Stimulated activated CD8-positive, alpha-beta memory T cell treated with anti-CD3 and anti-CD28 coated beads, Interleukin-4, amount 100 ng/mL, for 24 hours (primary cell): ENCODE measurements around the gene SMARCA5.
"Not testable (repeated sequence)": the region's sequence is repeated elsewhere in the genome, so short reads cannot be mapped to it uniquely, and the experiment has no call there.

ENCODE experiments used
- DNase-seq: peaks from one replicate; pipeline ENCODE4 v3.0.0-alpha.2; 2020; ENCODE audit warnings: low read depth

SMARCA5 gene, protein sequence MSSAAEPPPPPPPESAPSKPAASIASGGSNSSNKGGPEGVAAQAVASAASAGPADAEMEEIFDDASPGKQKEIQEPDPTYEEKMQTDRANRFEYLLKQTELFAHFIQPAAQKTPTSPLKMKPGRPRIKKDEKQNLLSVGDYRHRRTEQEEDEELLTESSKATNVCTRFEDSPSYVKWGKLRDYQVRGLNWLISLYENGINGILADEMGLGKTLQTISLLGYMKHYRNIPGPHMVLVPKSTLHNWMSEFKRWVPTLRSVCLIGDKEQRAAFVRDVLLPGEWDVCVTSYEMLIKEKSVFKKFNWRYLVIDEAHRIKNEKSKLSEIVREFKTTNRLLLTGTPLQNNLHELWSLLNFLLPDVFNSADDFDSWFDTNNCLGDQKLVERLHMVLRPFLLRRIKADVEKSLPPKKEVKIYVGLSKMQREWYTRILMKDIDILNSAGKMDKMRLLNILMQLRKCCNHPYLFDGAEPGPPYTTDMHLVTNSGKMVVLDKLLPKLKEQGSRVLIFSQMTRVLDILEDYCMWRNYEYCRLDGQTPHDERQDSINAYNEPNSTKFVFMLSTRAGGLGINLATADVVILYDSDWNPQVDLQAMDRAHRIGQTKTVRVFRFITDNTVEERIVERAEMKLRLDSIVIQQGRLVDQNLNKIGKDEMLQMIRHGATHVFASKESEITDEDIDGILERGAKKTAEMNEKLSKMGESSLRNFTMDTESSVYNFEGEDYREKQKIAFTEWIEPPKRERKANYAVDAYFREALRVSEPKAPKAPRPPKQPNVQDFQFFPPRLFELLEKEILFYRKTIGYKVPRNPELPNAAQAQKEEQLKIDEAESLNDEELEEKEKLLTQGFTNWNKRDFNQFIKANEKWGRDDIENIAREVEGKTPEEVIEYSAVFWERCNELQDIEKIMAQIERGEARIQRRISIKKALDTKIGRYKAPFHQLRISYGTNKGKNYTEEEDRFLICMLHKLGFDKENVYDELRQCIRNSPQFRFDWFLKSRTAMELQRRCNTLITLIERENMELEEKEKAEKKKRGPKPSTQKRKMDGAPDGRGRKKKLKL

DNA sequence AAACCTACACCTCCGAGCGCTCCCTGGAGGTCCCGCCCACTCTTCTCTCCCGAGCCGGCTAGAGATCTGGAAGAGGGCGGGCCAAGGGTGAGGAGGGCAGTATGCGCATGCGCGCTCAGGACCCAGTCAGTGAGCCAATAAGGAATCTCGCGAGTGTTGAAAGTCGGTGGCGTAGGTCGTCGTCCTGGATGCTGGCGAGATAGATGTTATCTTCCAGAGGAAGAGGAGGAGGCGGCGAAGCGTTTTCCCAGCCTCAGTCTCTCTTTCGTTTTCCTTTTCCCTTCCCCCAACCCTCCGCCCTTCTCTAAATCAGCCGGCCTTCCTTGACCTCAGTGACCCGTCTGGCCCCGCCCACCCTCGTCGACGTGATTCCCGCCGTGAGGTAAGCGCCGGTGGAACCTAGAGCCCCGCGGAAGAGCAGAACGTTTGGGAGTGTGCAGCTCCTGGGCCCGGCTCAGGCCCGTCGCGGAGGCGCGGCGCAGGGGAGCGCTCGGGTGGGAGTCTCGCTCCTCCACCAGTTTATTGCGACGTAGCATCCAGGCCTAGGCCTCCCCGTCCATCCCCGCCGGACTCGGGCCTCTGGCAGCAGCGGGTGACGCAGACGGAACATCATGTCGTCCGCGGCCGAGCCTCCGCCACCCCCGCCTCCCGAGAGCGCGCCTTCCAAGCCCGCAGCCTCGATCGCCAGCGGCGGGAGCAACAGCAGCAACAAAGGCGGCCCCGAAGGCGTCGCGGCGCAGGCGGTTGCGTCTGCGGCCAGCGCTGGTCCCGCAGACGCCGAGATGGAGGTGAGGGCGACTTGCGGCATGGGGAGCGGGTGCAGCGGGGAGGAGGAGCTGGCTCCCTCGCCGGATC lies at the start of gene SMARCA5:
Gene SMARCA5, plus strand, starts transcription at position 389 of the 855 bp plus-strand sequence. Its CDS starts 223 bp downstream, at position 612.
- peak; percentile 90 for DNase-seq

DNA sequence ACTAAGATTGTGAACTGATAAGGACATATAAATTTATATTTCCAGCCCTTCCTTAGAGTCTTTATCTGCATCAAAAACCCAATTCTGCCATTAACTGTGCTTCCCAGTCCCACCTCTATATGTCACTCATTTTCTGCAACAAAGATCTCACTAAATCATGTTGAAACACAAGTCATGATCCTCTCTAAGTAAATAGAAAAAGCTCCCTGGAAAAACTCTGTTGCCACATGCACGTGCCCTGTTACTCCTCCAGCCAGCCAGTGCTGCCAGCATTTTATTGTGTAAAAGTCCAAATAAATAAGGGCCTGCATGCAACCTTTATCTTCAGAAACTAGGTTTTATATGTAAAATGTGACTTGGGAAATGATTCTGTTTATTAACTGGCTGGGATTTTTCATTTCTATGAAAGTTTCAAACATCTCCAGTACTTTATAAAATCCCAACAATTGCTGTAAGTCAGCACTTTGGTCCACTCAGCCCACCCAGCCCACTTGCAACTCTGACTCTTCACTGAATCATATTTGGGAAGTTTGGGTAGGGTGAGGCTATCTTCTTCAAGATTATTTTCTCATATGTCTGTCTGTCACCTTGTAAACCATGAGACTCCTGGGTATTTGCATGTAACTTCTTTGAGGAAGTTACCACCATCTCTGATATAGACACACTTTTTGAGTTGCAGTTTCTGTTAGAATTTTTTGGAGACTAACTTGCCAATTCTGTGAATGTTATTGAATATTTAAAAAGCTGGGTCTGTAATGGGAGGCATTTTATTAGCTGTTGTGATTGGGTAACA lies 40.0 kb upstream of the SMARCA5 start:
- DNase-seq: no peak

DNA sequence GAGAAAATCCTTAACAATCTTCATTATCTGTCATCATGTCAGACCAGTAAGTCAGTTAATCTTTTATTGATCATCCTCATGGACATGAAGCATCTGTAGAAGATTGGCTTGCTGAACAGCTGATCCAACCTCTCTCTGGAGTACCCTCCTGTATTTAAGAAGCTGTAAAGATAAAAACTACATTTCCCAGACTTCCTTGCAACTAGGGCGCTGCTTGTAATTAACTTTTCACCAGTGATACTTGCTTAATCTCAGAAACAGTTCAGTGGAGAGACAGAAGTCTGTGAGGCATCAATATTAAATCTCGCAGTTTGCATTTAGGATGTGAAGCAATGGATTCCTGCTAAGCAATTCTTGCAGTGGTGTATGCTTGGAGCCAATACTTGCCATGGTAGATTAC lies 36.0 kb upstream of the SMARCA5 start:
- DNase-seq: no peak

DNA sequence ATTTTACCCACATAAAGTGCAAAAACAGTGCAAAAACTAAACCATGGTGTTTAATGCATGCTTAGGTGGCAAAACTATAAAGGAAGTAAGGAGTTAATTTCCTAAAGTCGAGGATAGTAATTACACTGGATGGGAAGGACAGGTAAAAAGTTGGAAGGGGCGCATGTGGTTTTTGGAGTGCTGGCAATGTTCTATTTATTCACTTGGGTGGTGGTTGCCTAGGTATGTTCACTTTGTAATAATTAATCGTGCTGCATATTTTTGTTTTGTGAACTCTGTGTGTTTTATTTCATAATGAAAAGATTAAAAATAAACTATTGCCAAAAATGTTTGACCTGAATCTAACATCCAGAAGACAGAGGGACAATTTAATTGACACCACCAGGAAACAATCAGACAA lies 32.1 kb upstream of the SMARCA5 start:
- no peak for DNase-seq

DNA sequence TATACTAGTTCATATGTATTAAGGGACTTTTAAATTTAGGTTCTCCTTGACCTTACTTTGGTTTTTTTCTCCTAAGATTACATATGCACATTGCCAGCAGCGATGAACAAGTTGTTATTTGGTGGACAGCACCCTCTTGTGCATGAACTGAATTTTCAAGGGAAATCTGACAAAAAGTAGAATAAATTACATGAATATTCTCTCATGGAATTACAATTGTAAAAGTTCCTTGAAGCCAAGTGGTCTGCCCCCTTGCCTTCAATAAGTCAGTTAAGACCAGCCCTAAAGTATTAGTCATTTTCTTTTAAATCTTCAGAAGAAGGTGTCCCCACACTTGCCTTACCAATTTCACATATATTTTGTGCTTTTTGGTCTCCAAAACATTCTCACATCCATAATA lies 30.7 kb upstream of the SMARCA5 start:
- DNase-seq: no peak

DNA sequence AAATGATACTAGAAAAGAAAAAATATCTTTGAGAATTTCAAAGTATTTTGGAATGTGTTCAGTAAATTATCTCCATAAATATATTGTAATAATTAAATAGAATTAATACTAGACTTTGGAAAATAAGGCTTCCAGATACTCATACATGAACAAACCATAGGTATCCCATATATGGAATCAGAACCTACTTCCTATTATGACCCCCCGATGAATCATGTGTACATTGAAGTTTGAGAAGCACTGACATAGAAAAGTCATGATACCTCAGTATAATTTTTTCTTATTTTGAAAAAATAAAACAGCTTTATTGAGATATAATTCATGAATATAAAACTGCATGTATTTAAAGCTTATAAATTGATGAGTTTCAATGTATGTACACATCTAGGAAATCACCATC lies 27.2 kb upstream of the SMARCA5 start:
- no peak for DNase-seq

DNA sequence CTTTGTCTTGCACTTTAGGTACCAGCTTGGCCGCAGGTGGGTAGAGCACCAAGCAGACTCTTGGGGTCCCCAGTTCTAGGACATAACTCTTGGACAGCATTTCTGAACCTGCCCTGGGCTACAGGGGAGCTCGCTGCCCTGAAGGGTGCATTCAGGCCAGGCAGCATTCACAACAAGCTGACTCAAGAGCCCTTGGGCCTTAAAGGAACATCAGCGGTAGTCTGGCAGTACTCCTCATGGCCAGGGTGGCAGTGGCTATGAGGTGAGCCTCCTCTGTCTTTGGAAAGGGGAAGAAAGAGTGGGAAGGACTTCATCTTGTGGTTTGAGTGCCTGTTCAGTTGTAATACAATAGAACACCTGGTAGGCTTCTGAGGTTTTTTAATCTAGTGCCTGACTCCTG lies 24.8 kb upstream of the SMARCA5 start:
- no peak for DNase-seq

DNA sequence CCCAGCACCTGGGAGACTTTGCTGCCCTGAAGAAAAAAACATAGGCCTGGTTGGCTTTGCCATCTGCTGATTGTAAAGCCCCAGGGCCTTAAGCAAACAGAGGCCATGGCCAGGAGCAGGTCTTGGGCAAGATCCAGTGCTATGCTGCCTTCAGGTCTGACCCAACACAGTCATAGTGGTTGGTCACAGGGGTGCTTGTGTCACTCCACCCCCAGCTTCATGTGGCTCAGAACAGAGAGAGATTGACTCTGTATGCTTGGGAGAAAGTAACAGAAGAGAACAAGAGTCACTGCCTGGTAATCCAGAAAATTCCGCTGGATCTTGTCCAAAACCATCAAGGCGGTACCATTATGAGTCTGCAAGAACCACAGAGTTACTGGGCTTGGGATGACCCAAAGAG lies 24.4 kb upstream of the SMARCA5 start:
- DNase-seq: no peak

DNA sequence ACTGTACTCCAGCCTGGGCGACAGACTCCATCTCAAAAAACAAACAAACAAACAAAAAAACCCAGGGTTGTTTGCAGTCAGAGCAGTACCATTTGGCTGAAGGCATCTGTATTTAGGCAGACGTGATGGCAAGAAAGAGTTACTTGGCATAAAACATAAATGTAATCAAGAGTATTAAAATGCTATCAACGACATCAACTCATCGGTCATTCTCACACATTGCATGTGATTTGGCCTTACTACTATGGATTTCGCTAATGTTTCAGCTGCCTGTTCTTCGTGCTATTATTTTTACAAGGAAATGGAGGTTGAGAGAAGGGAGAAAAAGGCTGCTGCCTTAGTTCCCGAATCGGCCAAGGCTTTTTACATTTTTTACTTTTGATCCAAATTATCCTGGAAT lies 15.5 kb upstream of the SMARCA5 start:
- no peak for DNase-seq

DNA sequence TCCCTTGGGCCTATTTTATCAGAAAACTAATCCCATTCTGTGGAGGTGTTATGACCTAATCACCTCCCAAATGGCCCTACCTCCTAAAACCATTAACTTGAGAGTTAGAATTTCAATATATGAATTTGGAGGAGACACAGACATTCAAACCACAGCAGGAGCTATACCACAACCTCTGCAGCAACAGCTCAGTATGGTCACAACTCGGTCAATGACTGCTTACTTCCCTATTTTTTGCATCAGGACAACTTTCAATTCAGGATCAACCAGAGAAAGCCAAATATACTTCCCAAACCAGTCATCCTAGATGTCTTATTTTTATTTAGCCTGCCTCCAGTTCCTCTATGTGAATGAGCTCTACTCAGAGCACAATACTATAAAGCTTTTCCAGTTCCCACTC lies 11.3 kb upstream of the SMARCA5 start:
- DNase-seq: no peak

DNA sequence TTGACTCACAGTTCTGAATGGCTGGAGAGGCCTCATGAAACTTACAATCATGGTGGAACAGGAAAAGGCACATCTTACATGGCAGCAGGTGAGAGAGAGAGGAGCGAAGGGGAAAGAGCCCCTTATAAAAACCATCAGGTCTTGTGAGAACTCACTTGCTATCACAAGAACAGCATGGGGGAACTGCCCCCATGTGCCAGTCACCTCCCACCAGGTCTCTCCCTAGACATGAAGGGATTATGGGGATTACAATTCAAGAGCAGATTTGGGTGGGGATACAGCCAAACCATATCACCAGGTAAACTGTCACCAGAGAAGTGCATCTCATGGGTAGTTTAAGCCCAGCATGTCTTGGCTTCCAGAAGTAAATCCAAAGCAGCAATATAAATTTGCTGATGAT lies 7.5 kb upstream of the SMARCA5 start:
- DNase-seq: no peak

DNA sequence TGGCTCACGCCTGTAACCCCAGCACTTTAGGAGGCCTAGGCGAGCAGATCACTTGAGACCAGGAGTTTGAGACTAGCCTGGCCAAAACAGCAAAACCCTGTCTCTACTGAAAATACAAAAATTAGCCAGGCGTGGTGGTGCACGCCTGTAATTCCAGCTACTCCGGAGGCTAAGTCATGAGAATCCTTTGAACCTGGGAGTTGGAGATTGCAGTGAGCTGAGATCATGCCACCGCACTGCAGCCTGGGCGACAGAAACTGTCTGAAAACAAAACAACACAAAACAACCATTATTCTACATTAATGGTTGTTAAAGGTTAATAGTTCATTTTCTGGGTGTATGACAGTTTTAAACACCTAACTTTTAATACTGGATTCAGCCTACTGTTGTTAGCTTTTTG lies 1.6 kb upstream of the SMARCA5 start:
- no peak for DNase-seq

DNA sequence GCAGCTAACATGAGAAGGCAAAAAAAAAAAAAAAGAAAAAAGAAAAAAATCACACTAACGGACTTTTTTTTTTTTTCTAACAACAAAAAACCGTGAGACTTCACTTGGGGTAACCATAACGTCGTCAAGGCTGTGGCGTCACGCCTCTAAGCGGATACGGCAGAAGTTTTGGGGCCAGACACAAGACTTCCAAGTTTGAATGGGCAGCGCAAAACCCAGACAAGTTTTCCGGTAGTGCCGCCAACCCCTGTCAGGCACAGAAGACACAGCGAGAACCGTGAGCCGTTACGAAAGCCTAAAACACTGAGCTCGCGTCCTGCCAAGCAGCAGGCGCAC lies 556 bp upstream of the SMARCA5 start:
- no peak for DNase-seq

DNA sequence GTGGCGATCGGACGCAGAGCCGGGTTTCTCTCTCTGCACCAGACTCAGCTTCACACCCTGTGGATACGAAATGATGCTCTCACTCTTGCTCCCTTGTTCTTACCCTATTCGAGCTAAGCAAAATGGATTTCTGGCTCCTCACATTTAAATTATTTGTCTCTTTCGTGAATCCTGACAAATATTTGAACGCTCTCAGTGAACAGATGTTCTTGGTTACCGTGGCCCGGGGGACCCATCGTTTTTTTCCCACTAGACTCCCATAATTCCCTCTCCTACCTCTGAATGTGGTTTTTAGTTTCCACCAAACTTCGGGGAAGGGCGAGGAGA lies 630 bp downstream of the SMARCA5 start:
- DNase-seq: no peak

DNA sequence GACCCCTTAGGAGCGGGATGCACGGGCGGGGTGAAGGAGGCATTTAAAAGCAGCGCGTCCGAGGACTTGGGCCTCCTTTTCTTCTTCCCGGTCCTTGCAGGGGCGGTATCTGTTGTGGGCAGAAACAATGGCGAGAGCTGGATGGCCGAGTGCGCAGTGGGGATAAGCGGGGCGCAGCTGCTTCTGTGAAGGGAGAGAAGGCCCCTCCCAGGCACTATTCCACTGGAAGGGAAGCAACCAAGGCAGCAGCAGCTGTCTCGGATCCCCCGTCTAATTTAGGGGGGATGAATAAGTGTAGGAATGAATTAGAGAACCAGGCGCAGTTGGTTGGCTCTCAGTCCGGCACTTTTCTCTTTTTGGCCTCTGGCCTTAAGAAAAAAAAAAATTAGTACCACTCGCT lies 995 bp downstream of the SMARCA5 start:
- DNase-seq: no peak

DNA sequence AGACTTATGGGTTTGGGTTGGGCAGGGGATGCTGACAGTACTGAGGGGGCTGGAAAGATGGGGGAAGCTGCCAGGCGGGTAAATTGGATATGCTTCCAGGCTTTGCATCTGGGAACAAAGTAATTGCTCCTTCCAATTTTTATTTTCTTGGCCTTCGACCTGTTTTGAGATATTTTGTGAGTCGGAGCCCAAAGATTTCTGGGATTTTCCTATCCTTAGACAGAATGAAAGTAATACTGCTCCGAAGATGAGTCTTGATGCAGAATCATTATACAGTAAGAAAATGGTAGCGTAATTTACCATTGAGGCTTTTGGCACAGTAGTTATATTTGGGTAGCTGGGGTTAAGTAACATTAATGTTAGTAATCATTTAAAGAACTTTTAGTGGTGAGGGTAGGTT lies 1.4 kb downstream of the SMARCA5 start:
- no peak for DNase-seq

DNA sequence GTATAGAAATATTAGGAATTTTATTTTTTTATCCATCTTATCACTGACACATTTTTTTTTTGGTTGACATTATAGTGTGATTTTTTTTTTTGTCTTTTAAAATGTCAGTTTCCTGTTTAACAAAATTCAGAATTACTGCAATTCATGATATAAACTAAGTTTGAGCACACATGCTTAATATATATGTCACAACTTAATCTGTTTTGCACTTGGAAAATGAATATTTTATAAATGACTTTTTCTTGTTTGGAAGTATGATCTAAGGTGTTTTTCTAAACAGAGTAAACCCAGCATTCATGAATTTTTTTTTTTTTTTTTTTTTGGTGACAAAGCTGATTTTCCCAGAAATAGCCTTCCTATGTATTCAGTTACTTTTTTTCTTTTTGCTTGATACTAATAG lies 2.4 kb downstream of the SMARCA5 start:
- no peak for DNase-seq

DNA sequence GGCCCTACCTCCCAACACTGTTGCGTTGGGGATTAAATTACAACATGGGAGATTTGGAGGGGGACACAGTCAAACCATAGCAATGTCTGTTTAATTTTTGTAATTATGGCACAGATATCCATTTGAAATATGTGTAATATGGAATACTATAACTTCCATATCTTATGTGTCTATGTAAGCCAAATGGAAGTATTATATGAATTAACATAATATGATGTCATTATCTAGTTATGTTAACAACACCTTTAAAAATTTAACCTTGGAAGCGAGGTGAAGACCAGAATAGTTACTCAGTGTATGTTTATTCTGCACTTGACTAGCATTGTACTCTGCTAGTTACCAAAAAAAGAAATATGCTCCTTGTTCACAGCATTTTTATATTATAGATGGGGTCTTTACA lies 4.3 kb downstream of the SMARCA5 start:
- DNase-seq: no peak

DNA sequence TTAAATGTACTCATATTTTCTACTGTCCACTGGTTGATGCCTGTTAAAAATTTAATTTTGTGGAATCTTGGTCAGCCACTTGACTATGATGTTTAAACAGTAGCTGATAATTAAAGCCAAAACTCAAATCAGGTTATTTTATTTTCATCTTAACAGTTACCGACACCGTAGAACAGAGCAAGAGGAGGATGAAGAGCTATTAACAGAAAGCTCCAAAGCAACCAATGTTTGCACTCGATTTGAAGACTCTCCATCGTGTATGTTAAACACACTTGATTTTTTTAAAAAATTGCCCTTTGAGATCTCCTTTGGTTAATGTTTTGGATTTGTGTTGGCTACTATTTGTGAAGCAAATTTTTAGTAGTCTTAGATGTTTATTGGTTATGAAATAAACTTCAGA lies 10.7 kb downstream of the SMARCA5 start:
- no peak for DNase-seq

DNA sequence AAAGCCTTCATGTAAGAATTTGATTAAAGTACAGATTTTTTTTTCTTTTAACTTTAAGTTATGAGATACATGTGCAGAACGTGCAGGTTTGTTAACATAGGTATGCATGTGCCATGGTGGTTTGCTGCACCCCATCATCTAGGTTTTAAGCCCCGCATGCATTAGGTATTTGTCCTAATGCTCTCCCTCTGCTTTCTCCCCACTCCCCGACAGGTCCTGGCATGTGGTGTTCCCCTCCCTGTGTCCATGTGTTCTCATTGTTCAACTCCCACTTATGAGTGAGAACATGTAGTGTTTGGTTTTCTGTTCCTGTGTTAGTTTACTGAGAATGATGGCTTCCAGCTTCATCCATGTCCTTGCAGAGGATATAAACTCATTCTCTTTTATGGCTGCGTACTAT lies 14.5 kb downstream of the SMARCA5 start:
- not testable (repeated sequence) for DNase-seq

DNA sequence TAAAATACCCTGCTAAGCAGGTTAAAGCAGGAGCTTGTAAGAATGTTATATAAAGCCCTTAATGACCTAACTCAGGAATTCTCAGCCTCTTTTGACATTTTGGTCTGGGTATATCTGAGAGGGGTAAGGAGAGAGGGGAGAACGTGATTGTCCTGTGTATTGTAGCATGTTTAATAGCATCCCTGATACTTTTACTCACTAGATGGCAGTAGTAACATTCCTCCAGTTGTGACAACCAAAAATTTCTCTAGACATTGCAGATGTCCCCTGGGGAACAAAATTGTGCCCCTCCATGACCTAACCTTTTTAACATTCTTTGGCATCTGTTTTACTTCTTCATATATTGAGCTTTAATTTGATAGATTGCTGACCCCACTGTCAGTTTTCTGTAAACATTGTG lies 17.9 kb downstream of the SMARCA5 start:
- DNase-seq: no peak
